Activated T-cell treated with anti-CD3 and anti-CD28 coated beads, Interleukin-2, amount 50 U/mL, for 1 hour (primary cell): Measurements from ENCODE around the gene CACNB4.
"Not testable (repeated sequence)": the region's sequence is repeated elsewhere in the genome, so short reads cannot be mapped to it uniquely, and the experiment has no call there.

Experiments used
- DNase-seq: peaks from one replicate; pipeline ENCODE4 v3.0.0-alpha.2; 2020

Gene CACNB4

GRCh38 chr2:151936626-151937025 lies 162.2 kb downstream of the CACNB4 start:
- DNase-seq: no peak

GRCh38 chr2:151933266-151933804 lies 165.5 kb downstream of the CACNB4 start:
- DNase-seq: no peak

- DNase-seq: no peak
Measured at GRCh38 chr2:151931756-151932155, 167.1 kb downstream of the CACNB4 start.

GRCh38 chr2:151931030-151931611 lies 167.7 kb downstream of the CACNB4 start:
- DNase-seq: no peak

GRCh38 chr2:151930042-151930441 lies 168.8 kb downstream of the CACNB4 start:
- no peak for DNase-seq

- no peak for DNase-seq
Measured at GRCh38 chr2:151928380-151928779, 170.5 kb downstream of the CACNB4 start.

GRCh38 chr2:151927501-151928221 lies 171.2 kb downstream of the CACNB4 start:
- no peak for DNase-seq

- DNase-seq: no peak
Measured at GRCh38 chr2:151922845-151923666, 175.8 kb downstream of the CACNB4 start.

- no peak for DNase-seq
Measured at GRCh38 chr2:151919786-151920185, 179.1 kb downstream of the CACNB4 start.

- DNase-seq: no peak
Measured at GRCh38 chr2:151918308-151918707, 180.5 kb downstream of the CACNB4 start.

- no peak for DNase-seq
Measured at GRCh38 chr2:151916632-151917031, 182.2 kb downstream of the CACNB4 start.

- not testable (repeated sequence) for DNase-seq
Measured at GRCh38 chr2:151915629-151916025, 183.2 kb downstream of the CACNB4 start.

GRCh38 chr2:151914989-151915628 lies 183.7 kb downstream of the CACNB4 start:
- DNase-seq: no peak

GRCh38 chr2:151908204-151908882 lies 190.5 kb downstream of the CACNB4 start:
- DNase-seq: no peak

- no peak for DNase-seq
Measured at GRCh38 chr2:151907286-151908203, 191.3 kb downstream of the CACNB4 start.

GRCh38 chr2:151906633-151906998 lies 192.2 kb downstream of the CACNB4 start:
- DNase-seq: no peak

GRCh38 chr2:151905963-151906632 lies 192.7 kb downstream of the CACNB4 start:
- no peak for DNase-seq

- no peak for DNase-seq
Measured at GRCh38 chr2:151904807-151905206, 194.0 kb downstream of the CACNB4 start.

GRCh38 chr2:151904021-151904420 lies 194.8 kb downstream of the CACNB4 start:
- DNase-seq: no peak

GRCh38 chr2:151902829-151903228 lies 196.0 kb downstream of the CACNB4 start:
- no peak for DNase-seq

- no peak for DNase-seq
Measured at GRCh38 chr2:151900331-151900730, 198.5 kb downstream of the CACNB4 start.
